AG08396 (cell line): ENCODE data around the gene ALG10B.

Experiments used
- DNase-seq: peaks from one replicate; pipeline ENCODE4 v3.0.0; 2012; ENCODE audit warnings: low spot score, mixed read lengths

Gene ALG10B

GRCh38 chr12:38374751-38375150 is 58.2 kb downstream of the ALG10B start:
- no peak for DNase-seq
